Loucy (cell line): ENCODE measurements around the gene MYT1.

ENCODE experiments used
- H2AFZ ChIP-seq: fragments of 200-600 bp; sonication (generic); 2 replicates; pipeline ENCODE4 v1.6.0; 2016; ENCODE audit warnings: antibody characterized with exemption, mild to moderate bottlenecking, low read length, moderate library complexity
- H3F3A ChIP-seq: fragments of 200-600 bp; 2 replicates; pipeline ENCODE4 v1.6.0; 2016; ENCODE audit warnings: antibody characterized with exemption, low read depth, mild to moderate bottlenecking
- H3K27me3 ChIP-seq: fragments of 200-600 bp; sonication (generic); 2 replicates; pipeline ENCODE4 v1.6.1; 2014; ENCODE audit warnings: low read length, mild to moderate bottlenecking; ENCODE audit not compliant: insufficient read depth, poor library complexity, severe bottlenecking
- H3K36me3 ChIP-seq: fragments of 200-600 bp; sonication (generic); 2 replicates; pipeline ENCODE4 v1.6.1; 2016; ENCODE audit warnings: low read length; ENCODE audit not compliant: insufficient read depth
- H3K4me1 ChIP-seq: fragments of 200-600 bp; sonication (generic); 2 replicates; pipeline ENCODE4 v1.5.1; 2014; ENCODE audit warnings: low read length, mild to moderate bottlenecking; ENCODE audit not compliant: insufficient read depth, poor library complexity, severe bottlenecking
- H3K4me2 ChIP-seq: fragments of 200-600 bp; sonication (generic); 2 replicates; pipeline ENCODE4 v1.6.0; 2014; ENCODE audit warnings: antibody characterized with exemption, low read length, low read depth, mild to moderate bottlenecking; ENCODE audit not compliant: poor library complexity, severe bottlenecking
- H3K4me3 ChIP-seq: fragments of 200-600 bp; sonication (generic); 2 replicates; pipeline ENCODE4 v1.5.1; 2014; ENCODE audit warnings: low read length, mild to moderate bottlenecking, mixed read lengths; ENCODE audit not compliant: poor library complexity, severe bottlenecking
- H3K79me2 ChIP-seq: fragments of 200-600 bp; sonication (generic); 2 replicates; pipeline ENCODE4 v1.6.1; 2014; ENCODE audit warnings: low read length; ENCODE audit not compliant: insufficient read depth
- H3K9ac ChIP-seq: fragments of 200-600 bp; sonication (generic); 2 replicates; pipeline ENCODE4 v1.6.0; 2014; ENCODE audit warnings: mild to moderate bottlenecking, low read depth, low read length, moderate library complexity; ENCODE audit not compliant: poor library complexity, severe bottlenecking
- H3K9me2 ChIP-seq: fragments of 200-600 bp; sonication (generic); replicated peaks from 2 replicates; pipeline ENCODE4 v1.6.1; 2016; ENCODE audit warnings: low read depth, low read length, mixed read lengths
- H3K9me3 ChIP-seq: fragments of 200-600 bp; sonication (generic); 2 replicates; pipeline ENCODE4 v1.6.1; 2014; ENCODE audit warnings: mild to moderate bottlenecking, antibody characterized with exemption, low read length, low read depth; ENCODE audit not compliant: insufficient read depth
- H4K20me1 ChIP-seq: fragments of 200-600 bp; sonication (generic); 2 replicates; pipeline ENCODE4 v1.6.0; 2014; ENCODE audit warnings: antibody characterized with exemption, low read length, mild to moderate bottlenecking; ENCODE audit not compliant: insufficient read depth, poor library complexity, severe bottlenecking
- EZH2phosphoT487 ChIP-seq: fragments of 200-600 bp; IDR thresholded peaks from 2 replicates; pipeline ENCODE4 v1.6.1; 2018; ENCODE audit warnings: antibody characterized with exemption, mild to moderate bottlenecking, moderate library complexity, borderline replicate concordance
- TF ChIP-seq, protein P1 (sequence below): fragments of 200-600 bp; sonication (generic); conservative IDR thresholded peaks from 2 replicates; pipeline ENCODE4 v1.5.1; 2014; ENCODE audit warnings: mild to moderate bottlenecking, antibody characterized with exemption, low read length

MYT1 gene

GRCh38 chr20:64146301-64146935, 17.8 kb upstream of the MYT1 start:
- H2AFZ ChIP-seq, result no peak overlapping the region
- no peaks in the 10 kb centered on the region for H3K36me3 ChIP-seq
- no peak overlapping the region for H3K9ac ChIP-seq
- H3K9me2 ChIP-seq, result no peaks in the 10 kb centered on the region
- TF ChIP-seq, protein P1, sequence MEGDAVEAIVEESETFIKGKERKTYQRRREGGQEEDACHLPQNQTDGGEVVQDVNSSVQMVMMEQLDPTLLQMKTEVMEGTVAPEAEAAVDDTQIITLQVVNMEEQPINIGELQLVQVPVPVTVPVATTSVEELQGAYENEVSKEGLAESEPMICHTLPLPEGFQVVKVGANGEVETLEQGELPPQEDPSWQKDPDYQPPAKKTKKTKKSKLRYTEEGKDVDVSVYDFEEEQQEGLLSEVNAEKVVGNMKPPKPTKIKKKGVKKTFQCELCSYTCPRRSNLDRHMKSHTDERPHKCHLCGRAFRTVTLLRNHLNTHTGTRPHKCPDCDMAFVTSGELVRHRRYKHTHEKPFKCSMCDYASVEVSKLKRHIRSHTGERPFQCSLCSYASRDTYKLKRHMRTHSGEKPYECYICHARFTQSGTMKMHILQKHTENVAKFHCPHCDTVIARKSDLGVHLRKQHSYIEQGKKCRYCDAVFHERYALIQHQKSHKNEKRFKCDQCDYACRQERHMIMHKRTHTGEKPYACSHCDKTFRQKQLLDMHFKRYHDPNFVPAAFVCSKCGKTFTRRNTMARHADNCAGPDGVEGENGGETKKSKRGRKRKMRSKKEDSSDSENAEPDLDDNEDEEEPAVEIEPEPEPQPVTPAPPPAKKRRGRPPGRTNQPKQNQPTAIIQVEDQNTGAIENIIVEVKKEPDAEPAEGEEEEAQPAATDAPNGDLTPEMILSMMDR, result no peak
- TF ChIP-seq EZH2phosphoT487, result no peak
- no peaks in the 10 kb centered on the region for H3K27me3 ChIP-seq
- H3K4me3 ChIP-seq, result no peak overlapping the region
- no peaks in the 10 kb centered on the region; the same call in 1 of the 2 replicates for H3F3A ChIP-seq
- peaks cover 11% of the 10 kb centered on the region for H3K4me1 ChIP-seq
- no peaks in the 10 kb centered on the region for H3K79me2 ChIP-seq
- H4K20me1 ChIP-seq, result no peaks in the 10 kb centered on the region
- no peak overlapping the region for H3K4me2 ChIP-seq
- peaks cover 49% of the 10 kb centered on the region; the same call in 1 of the 2 replicates for H3K9me3 ChIP-seq

DNA sequence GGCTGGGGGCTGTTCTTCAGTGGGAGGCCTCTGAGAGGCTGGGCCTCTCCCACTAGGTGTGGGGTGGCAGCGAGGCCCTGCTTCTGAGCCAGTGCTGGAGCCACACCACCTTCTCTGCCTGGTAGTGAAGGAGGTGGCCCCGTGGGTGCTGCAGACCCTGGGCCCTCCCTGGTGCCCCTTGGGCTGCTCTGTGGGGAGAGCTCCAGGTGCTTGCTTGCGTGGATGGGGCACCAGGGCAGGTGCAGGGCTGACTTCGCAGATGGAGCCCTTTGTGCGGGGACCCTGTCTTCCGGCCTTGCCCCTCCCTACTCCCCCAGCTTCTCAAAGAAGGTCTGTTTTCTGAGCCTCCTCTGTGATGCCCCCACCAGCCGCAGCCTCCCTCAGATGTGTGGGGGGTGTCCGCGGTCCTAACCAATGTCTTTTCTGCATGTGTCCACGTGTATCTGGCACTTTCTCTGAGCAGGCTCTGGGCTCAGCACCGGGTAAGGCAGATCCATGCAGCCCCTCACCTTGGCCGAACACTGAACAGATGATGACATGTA, 17.2 kb upstream of the MYT1 start:
- no peaks in the 10 kb centered on the region for H3K36me3 ChIP-seq
- no peaks in the 10 kb centered on the region for H4K20me1 ChIP-seq
- TF ChIP-seq, protein P1, result no peak
- TF ChIP-seq EZH2phosphoT487, result no peak
- no peaks in the 10 kb centered on the region for H3K9me2 ChIP-seq
- H3K4me3 ChIP-seq, result no peak overlapping the region
- H3K4me2 ChIP-seq, result no peak overlapping the region
- no peaks in the 10 kb centered on the region; the same call in 1 of the 2 replicates for H3F3A ChIP-seq
- no peak overlapping the region for H3K9ac ChIP-seq
- H3K4me1 ChIP-seq, result peaks cover 11% of the 10 kb centered on the region
- no peaks in the 10 kb centered on the region for H3K79me2 ChIP-seq
- H2AFZ ChIP-seq, result no peak overlapping the region
- peaks cover 49% of the 10 kb centered on the region; the same call in 1 of the 2 replicates for H3K9me3 ChIP-seq
- no peaks in the 10 kb centered on the region for H3K27me3 ChIP-seq

DNA sequence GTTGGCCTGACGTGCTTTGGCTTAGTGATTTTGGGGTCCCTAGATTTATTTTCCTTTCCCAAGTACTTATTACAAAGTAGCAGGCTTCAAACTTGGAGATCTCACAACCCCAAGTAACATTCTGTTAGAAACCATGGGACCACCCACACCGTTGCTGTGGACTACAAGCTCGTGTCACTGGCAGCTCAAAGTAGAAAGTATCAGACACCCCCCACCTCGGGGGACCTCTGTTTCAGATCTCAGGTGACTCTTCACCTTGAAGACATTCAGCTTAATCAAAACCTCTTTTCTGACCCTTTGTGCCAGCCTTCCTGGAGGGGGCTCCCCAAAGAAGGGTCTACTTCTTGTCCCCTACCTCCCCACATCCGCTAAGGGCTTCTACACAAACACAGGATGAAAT, 15.7 kb upstream of the MYT1 start:
- Histone ChIP-seq H3K27me3 (no peaks in the 10 kb centered on the region), H3K9ac (no peak overlapping the region), H3K4me3 (no peak overlapping the region), H3F3A (no peaks in the 10 kb centered on the region; the same call in 1 of the 2 replicates), H3K9me3 (peaks cover 49% of the 10 kb centered on the region; the same call in 1 of the 2 replicates), H3K9me2 (no peaks in the 10 kb centered on the region), H4K20me1 (no peaks in the 10 kb centered on the region), H3K4me2 (no peak overlapping the region), H3K79me2 (no peaks in the 10 kb centered on the region), H3K4me1 (no peaks in the 10 kb centered on the region), H2AFZ (no peak overlapping the region), H3K36me3 (no peaks in the 10 kb centered on the region)
- TF ChIP-seq EZH2phosphoT487, result no peak
- TF ChIP-seq, protein P1, result no peak
